GM18909 (cell line): ENCODE results near the gene KCNMB2.

ENCODE experiments used
- ATAC-seq: cut with Tn5 transposase; IDR thresholded peaks from one replicate; pipeline ENCODE4 v1.9.1; 2021; ENCODE audit warnings: mild to moderate bottlenecking; ENCODE audit not compliant: unreplicated experiment, poor library complexity

KCNMB2 gene

DNA sequence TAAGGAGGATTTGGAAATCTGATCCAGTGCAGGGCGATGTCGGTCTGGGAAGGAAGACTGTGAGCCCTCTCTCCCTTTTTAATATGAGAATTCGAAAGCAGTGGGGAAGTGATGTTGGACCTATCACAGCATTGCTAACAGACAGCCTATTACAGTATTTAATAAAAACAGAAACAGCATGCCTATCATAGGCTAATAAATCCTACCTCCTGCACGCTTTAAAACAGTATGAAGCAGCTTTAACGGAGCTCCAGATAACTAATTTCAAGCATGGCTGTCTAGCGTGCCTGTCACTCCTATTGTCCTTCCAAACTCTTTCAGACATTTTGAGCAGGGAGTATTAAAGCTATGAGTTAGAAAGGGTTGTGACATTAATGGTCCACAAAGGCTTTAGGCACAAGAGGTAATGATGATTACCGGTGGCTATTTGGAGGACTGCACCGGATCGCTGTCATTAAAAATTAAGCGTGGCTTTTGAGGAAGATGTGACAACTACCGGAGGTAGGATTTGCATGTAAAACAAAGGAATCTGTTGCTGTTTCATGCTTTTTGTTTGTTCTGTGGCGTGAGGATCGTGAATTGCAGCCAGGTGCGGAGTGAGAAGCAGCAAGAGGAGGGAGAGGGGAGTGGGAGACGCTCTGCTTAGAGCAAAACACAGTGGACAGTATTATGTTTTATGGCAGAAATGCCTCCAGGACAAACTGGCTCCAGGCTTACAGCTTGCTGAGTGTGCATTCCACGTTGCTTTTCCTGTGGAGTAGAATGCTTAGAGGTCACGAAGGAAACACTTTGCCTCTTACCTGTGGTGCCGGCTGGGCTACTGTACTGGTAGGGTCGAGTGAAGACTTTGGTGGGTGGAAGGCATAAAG lies at the start of gene KCNMB2:
TSS of gene KCNMB2 (plus strand) at position 226 of the 869 bp plus-strand sequence.
- no peak for ATAC-seq

DNA sequence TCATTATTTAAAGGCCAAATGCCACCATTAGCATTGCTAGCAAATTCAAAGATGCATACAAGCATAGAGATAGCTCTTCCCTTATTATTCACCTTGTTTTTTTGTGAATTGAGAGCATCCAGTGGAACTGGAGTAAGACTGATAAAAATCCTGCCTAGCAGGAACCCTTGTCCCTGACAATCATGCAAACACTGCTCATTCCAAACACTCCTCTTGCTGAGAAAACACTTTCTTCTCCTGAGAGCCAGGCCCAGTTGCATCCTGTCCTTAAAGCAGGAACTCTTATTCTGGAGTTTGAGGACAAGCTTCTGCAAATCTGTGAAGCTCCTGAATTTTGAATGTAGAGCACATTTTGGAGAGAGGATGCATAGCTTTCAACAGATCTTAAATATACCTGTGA lies 49.3 kb upstream of the KCNMB2 start:
- ATAC-seq = no peak

DNA sequence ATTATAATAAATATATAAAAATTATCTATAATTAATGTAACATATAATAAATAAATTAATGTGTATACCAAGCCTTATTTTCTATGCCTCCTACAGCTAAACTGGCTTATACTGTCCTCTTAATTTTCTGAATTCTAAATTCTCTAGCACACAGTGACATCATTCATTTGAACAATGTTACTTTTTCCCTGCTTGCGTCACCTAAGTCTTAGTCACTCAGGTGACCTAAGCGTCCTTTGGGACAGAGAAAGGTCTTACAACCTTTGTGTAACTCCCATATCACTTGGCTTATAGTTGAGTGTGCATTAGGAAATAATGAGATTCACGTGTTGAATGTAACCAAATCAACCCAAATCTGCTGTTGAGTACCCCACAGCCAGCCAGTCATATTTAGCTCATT lies 48.5 kb upstream of the KCNMB2 start:
- no peak for ATAC-seq

- ATAC-seq = no peak
Observed at GRCh38 chr3:178491751-178492150, 44.5 kb upstream of the KCNMB2 start.

GRCh38 chr3:178492491-178492890 lies 43.7 kb upstream of the KCNMB2 start:
- no peak for ATAC-seq

DNA sequence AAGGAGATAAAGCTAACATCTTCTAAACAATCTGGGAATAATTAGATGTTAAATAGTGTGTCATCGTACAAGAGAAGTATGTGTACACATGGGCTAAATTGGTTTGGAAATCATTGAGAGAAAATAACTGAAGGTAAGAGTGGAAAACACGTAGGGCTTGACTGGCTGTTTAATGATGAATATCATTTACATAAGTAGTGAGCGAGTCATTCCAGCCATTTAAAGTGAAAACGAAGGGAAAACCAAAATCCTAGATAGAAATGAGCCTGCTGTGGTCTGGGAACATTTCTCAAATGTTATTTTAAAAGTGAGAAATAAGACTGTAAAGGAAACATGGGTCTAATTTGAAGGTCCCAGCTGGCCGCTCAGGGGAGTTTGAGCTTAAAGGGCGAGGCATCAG lies 41.9 kb upstream of the KCNMB2 start:
- no peak for ATAC-seq

- no peak for ATAC-seq
Observed at GRCh38 chr3:178496911-178497310, 39.3 kb upstream of the KCNMB2 start.

GRCh38 chr3:178498871-178499270 lies 37.4 kb upstream of the KCNMB2 start:
- no peak for ATAC-seq

DNA sequence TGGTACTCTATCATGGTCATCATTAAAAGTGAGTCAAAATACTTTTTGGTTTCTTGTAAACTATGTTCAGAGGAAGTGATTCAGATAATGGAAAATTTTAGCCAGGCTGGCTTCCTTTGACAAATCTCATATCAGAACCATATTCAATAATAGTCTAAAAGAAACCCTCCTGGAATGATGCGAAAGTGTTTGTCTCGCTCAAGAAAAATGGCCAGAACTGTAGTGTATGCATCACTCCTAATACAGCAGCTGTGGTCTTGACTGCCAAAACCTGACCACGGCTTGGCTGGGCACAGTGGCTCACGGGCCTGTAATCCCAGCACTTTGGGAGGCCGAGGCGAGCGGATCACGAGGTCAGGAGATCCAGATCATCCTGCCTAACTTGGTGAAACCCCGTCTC lies 35.6 kb upstream of the KCNMB2 start:
- no peak for ATAC-seq

DNA sequence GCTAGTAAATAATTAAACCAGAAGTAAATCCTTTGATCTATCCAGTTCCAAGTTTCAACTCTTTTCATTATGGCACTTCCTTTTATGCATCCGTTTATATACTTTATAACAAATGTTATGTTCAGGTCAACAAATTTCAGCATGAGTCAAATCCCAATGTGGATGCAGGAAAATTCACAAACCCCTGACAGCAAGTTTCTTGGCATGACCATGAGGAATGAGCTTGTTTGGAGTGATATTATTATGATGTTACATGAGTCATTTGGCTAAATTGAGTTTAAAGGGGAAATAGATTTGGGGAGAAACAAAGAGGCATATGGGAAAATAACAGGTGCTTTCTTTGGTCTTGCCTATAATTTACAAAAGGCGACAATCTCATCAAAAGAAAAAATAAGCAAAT lies 32.1 kb upstream of the KCNMB2 start:
- ATAC-seq = no peak

DNA sequence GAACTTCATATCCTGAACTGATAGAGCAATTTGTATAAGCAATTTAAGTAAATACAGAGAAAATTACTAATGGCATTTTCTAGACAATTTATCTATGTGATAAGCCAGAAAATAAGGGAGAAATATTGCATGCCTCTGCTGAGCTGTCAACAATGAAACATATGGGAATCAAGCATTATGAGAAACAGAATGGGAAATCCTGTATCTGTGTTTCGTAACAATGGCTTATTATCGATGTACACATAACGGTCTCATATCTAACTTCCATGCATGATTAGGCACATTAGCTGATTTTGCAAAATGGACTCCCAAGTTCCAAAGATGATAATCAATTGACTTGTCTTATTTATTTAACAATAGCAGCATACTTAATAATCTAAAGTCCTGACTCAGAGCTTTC lies 30.4 kb upstream of the KCNMB2 start:
- no peak for ATAC-seq

DNA sequence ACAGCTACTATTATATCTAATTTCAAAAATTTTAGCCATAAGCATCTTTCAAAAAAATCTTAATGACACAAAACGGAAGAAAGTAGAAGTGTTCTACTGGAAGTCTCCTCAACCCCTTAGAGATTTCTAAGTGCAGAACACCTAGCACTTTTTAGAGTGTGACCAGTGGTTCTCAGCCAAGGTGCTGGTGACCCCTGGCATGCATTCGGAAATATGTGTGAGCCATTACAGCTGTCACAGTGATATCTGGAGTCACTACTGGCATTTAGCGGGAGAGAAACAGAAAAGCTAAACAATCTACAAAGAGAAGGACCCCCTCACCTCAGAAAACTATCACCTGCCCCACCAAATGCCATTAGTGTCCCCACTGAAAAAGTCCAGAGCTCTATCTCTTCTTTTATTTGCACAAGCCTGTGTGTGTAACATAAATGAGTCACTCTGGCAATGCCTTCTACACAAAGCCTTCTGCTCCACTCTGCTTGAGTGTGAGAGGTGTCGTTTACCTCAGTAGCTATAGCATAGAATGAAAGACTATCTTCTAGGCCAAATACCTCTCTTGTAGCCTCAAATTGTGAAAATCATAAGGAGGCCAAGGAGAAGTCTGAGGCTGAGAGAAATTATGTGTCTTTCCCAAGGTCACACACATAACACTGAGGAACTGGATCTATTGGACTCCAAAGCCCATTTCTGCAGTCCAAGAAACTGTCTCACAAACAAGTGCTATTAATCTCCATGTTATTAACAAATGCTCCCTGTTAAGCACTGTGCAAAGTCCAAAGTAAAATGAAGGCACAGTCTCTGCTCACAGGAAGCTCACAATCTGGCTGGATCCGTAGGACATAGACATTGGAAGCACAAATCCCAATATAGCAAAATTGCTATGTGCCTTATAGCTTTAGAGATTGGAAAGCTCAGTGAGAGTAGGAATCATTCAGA lies 28.5 kb upstream of the KCNMB2 start:
- no peak for ATAC-seq

DNA sequence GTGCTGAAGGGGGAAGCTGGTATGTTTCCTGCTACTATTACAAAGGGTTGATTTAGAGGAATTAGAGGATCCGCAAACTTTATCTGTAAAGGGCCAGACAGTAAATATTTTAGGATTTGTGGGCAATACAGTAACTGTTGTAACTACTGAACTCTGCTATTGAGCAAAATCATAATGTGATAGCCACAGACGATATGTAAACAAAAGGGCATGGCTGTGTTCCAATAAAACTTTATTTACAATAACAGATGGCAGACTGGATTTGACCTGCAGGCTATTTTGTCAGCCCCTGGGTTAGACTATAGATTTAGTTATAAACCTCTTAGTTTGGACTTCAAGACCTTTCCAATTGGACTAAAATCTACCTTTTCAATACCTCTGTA lies 27.8 kb upstream of the KCNMB2 start:
- no peak for ATAC-seq

DNA sequence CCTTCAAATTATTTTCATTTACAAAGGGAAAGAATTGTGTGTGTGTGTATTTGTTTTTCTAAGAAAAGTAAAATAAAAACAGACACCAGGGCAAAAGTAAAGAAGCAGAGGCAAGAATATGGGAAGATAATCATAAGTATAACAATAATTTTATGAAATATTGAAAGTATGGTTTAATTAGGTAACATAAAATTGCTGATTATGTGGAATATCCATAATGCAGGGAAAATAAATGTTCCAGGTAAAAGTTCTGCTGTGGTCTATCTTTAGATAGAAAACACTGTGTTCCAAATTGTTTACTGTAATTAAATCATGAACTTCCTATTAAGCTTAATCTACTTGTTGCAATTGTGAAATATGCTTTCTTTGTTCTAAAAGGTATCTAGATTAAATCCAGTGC lies 25.7 kb upstream of the KCNMB2 start:
- ATAC-seq = no peak

GRCh38 chr3:178512647-178513046 lies 23.6 kb upstream of the KCNMB2 start:
- ATAC-seq = no peak

- no peak for ATAC-seq
Observed at GRCh38 chr3:178513546-178514380, 22.5 kb upstream of the KCNMB2 start.

GRCh38 chr3:178514401-178514800 lies 21.8 kb upstream of the KCNMB2 start:
- no peak for ATAC-seq

GRCh38 chr3:178515076-178515744 lies 21.0 kb upstream of the KCNMB2 start:
- peak; percentile 31 for ATAC-seq

GRCh38 chr3:178517665-178518334 lies 18.4 kb upstream of the KCNMB2 start:
- no peak for ATAC-seq
